Activated T-helper 1 cell treated with anti-CD3 and anti-CD28 coated beads, Interleukin-2, amount 50 U/mL, for 16 hours (primary cell): ENCODE measurements around the gene MPPED2.

ENCODE experiments used
- DNase-seq, 2 donors: peaks; one replicate each; pipeline ENCODE4 v3.0.0-alpha.2; 2020; ENCODE audit warnings: low read depth in 1 of 2, low spot score in 1 of 2

The MPPED2 gene

DNA sequence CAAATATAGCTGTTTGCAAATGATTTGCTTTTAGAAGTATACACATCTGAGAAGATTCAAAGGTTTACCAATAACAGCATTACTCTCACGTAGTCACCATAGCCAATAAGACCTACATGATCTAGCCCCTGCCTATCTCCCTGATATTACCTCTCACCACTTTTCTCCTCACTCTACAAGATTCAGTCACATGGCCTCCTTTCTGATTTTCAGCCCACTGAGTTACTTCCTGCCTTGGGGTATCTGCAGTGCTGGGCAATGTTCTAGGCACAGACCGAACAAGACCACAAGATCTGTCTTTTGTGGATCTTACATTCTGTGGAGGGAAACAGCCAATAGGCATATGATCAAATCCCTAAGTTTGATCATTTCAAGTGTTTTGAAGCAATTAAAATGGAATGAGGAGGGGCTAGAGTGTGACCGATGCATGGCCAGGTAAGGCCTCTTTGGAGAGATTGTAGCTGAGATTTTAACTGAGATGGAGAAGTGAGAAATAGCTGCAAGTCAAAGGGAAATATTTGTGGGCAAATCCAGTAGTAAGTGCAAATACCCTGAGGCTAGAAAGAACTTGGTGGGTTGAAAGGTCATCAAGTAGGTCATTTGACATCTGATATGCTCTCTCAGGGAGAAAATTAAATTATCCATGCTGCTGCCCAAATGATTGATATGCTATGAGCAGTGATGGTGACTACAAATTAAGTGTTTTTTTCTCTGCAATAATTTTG is 220.2 kb downstream of the MPPED2 start:
- DNase-seq = no peak

DNA sequence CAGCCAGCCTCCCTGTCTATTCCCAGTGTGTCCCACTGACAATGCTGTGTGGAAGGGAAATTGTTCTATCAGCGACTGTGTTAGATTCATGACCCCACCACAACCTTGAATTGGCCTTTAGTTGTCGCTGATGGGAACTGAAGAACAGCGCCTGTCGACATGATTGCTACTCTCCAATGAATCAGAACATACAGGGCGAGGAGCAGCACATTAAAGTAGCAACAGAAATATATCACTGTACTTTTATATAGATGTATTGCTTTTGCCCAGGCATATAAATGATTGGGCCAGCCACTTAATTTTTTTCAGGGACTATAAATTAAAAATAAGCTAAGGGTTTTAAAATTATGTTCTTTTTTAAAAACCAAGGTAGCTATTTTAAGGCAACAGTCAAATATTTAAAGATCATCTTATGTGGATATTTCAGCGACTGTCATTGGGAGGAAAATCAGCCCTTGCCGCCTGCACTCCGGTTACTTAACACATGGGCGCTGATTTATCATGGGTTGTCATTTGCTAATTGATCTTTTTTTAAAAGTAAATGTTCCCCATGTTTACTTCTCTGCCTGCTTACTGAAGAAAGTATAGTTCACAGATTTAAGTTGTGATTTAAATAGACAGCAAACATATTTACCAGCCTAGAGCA is 221.2 kb downstream of the MPPED2 start:
- DNase-seq = no peak

DNA sequence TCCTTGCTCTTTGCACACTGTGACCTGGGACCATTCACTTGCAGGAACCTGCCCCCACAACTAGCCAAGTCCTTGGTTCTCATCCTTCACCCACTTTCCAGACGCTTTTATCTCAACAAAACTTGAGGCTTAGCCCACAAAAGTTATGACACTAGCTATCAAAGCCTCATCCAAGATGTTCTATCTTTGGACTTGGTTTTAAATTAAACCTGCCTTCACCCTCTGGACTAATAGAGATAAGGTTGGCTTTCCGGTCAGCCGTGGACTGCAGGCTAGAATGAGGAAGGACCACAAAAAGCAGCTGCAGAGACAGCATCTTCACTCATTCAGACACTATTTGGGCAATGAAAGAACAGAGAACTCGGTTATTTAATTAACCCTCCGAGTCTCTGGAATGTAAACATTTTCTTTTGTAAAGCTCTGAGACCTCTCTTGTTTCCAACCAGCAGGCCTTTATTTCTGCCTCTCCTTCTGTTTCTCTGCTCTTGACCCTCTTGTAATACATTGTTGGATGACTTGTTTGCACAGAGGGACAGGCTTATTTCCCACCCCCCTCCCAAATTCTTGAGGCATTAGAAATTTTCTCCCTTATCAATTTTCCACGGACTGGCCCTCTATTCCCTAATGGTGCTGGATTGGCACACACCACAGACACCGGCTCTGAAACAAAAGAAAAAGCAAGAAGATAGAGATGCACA is 221.9 kb downstream of the MPPED2 start:
- no peak for DNase-seq

DNA sequence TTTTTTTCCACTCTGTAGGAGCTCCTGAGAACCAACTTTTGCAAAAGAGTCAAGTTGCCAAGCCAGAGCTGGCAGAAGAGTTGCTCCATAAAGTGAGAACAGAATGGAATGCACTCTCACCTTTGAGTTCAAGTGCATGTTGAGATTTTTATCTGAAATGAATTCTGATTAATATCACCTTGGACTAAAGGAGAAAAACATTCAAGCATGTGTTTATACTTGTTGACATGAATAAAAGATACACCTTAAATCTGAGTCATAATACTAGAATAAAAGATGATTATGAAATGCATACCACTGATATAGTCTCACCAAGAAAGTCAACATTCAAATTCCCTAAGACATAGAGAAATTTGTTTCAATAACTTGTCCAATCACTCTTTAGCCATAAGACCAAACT is 225.4 kb downstream of the MPPED2 start:
- no peak for DNase-seq
